NK-92 treated with Interleukin-12 subunit alpha and Interleukin-12 subunit beta, amount 100 ng/mL, for 24 hours (cell line): ENCODE results near the gene GPATCH8.

Source experiments
- DNase-seq: peaks from one replicate; lab custom pipeline; 2025; lab: John Stamatoyannopoulos, UW

Gene GPATCH8

GRCh38 chr17:44451016-44451627 is 52.1 kb downstream of the GPATCH8 start:
- DNase-seq = no peak

- no peak for DNase-seq
These were observed 54.8 kb downstream of the GPATCH8 start for GRCh38 chr17:44448412-44448811.

- no peak for DNase-seq
These were observed 58.5 kb downstream of the GPATCH8 start for GRCh38 chr17:44444735-44445105.

GRCh38 chr17:44442806-44443205 is 60.4 kb downstream of the GPATCH8 start:
- DNase-seq = no peak

GRCh38 chr17:44439168-44439567 is 64.0 kb downstream of the GPATCH8 start:
- DNase-seq = no peak

- DNase-seq = peak; percentile 47
These were observed 64.6 kb downstream of the GPATCH8 start for GRCh38 chr17:44438636-44439035.

- DNase-seq = no peak
These were observed 66.9 kb downstream of the GPATCH8 start for GRCh38 chr17:44436336-44436735.

- no peak for DNase-seq
These were observed 70.7 kb downstream of the GPATCH8 start for GRCh38 chr17:44432254-44433157.

GRCh38 chr17:44424828-44425461 is 78.3 kb downstream of the GPATCH8 start:
- no peak for DNase-seq

GRCh38 chr17:44417553-44417952 is 85.7 kb downstream of the GPATCH8 start:
- no peak for DNase-seq

GRCh38 chr17:44416558-44417289 is 86.5 kb downstream of the GPATCH8 start:
- DNase-seq = no peak

GRCh38 chr17:44414394-44415155 is 88.6 kb downstream of the GPATCH8 start:
- no peak for DNase-seq

- DNase-seq = no peak
These were observed 93.7 kb downstream of the GPATCH8 start for GRCh38 chr17:44409309-44410028.

GRCh38 chr17:44408786-44409185 is 94.4 kb downstream of the GPATCH8 start:
- DNase-seq = no peak

GRCh38 chr17:44402564-44403172 is 100.5 kb downstream of the GPATCH8 start:
- DNase-seq = no peak

GRCh38 chr17:44400226-44400847 is 102.9 kb downstream of the GPATCH8 start:
- no peak for DNase-seq

- no peak for DNase-seq
These were observed 104.2 kb downstream of the GPATCH8 start for GRCh38 chr17:44398692-44399691.
